ENCODE data around the gene EDN2. TPM values are rescaled to one million over a fixed set of nuclear protein-coding genes. Genes with fewer than 3 reads are reported as not detected.

The EDN2 gene
- polyA plus RNA-seq, 3 donors = 0.07 to 1.4 TPM; not detected in 1

DNA sequence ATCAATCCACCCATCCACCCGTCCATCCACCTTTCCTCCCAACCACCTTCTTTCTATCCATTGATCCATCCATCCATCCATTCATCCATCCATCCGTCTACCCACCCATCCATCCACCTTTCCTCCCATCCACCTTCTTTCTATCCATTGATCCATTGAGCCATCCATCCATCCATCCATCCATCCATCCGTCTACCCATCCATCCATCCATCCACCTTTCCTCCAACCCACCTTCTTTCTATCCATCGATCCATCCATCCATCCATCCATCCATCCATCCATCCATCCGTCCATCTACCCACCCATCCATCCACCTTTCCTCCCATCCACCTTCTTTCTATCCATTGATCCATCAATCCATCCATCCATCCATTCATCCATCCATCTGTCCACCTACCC lies 5.1 kb upstream of the EDN2 start:
- WGBS, 3 donors = 88 to 93% (median 92%) methylated on average over 5 of the region's 5 CpGs
- no peak overlapping the region for H3K27ac ChIP-seq (ENCODE audit: low read depth, low read length)

DNA sequence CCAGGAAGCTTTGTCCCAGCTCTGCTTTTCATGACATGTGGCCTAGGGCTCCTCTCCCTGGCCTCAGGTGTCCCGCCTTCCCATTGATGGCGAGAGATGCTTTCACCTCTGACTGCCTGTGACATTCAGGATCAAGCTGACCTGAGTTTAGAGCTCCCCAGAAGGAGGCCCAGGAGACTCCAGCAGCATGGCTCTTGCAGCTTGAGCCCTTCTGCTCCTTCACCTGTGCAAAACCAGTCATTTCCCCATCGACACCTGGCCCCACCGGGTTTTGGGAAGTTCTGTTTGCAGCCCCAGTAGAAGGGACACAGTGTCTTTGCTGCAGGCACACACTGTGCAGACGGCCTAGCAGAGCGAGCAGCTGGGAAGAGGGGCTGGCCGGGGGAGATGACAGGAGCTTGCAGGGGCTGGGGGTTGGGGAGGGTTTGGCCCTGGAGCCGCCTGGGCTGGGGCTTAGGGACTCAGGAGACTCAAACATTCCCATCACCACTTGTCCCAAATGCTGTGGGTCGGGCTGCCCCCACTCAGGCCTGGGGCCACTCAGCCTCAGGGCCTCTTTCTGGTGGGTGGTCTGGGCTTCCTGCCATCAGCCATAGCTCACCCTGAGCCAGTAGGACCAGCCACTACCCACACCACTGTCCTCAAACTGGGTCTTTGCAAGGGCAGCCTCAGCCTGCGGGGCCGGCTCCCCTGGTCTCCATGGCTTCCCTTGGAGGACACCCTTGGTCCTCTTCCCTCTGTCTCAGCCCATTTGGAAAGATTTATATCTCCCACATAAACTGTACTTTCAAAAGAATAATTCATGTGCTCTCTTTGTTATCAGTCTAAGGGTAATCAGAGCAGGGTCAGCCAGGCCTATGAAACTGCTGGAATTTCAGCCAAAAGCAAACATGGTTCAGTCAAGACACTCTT lies 3.8 kb upstream of the EDN2 start:
- H3K27ac ChIP-seq (ENCODE audit: low read depth, low read length) = no peak overlapping the region
- 86 to 94% (median 89%) methylated on average over 10 to 11 of the region's 11 CpGs for WGBS, 3 donors

DNA sequence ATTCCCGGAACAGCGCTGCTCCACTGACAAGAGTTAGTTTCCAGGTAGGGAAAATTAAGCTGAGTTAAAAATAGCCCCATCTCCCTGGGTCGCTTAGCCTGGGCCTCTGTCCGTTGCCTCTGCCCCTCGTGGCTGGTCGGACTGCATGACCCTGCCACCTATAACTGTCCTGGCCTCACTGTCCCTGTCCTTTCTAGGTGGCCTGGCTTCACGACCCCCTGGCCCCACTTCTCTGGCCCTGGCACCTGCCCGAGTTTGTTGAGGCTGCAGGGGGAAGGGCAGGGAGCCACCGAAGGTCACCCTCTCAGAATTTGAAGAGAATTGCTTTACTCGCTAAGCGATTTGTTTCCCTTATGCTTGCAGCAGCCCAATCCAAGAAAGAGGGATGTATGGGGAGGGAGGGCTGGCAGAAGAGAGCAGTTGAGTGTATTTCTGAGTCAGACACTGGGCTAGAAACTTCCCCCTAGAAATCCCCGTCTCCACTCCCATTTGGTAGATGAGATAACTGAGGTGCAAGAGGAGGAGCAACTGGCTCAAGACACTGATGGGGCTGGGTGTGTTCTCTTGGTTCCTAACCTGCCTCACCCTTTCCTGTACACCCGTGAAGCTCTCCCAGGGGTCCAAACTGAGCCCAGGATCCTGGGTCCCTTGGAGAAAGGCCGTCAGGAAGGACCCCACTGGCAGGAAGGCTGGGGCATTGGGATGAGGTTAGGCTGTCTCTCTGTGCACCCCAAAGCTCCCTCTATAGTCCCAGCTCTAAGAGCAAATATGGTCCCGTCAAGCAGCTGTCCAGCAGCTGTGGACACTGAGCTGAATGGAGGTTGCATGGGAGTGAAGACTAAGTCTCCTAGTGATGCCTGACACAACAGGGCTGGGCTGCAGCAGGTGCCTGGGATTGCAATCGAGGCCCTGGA lies 2.9 kb upstream of the EDN2 start:
- WGBS, 3 donors = 56 to 61% (median 58%) methylated on average over 16 of the region's 16 CpGs
- no peak overlapping the region for H3K27ac ChIP-seq (ENCODE audit: low read depth, low read length)

DNA sequence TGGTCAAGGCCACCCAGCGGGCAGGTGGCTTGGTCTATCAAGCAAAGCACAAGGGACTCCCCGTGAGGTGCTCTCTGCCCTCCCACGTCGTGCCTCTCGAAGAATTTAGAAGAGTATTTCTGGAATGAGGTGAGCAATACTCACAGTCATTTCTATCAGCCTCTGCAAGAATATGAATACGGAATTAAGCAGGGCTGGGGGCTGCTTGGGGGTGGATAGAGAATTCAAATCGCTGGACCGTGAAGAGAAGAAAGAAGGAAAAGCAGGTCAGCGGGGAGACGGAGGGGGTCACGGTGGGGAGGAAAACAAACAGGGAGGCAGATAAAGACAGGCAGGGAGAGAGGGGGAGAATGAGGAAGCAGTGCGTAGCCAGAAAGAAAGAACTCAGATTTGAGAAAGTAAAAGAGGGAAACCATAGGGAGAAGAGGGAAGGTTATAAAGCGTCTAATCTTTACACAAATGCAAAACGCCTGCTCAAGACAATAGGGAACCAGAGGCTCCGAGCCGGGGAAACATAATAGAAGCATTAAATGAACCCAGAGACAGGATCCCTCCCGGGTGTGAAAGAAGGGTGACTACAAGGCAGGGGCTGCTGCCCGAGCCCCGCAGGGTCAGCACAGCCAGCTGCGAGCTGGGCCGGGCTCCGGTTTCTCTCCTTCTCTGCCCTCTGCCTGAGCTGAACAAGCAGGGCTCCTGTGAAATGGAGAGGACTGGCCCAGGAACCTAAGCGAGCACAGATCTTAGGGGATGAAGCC lies 2.1 kb upstream of the EDN2 start:
- WGBS, 3 donors = 37 to 47% (median 40%) methylated on average over 23 of the region's 23 CpGs
- H3K27ac ChIP-seq (ENCODE audit: low read depth, low read length) = no peak overlapping the region

DNA sequence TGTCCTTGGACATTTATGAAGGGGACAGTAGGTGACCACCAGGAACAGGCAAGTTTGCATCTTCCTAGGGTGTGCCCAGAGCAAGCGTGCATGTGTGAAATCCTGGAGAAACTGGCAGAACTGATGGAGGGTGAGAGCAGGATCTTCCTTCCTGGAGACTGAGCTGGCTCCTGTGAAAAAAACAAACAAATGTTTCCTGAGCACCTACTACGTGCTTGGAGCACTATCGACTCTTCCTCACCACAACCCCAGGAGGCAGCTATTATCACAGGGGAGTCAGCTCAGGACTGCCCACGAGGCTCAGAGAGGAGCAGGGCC lies 1.5 kb upstream of the EDN2 start:
- WGBS, 3 donors = 50 to 67% (median 65%) methylated on average over 4 of the region's 4 CpGs
- H3K27ac ChIP-seq (ENCODE audit: low read depth, low read length) = no peak overlapping the region

DNA sequence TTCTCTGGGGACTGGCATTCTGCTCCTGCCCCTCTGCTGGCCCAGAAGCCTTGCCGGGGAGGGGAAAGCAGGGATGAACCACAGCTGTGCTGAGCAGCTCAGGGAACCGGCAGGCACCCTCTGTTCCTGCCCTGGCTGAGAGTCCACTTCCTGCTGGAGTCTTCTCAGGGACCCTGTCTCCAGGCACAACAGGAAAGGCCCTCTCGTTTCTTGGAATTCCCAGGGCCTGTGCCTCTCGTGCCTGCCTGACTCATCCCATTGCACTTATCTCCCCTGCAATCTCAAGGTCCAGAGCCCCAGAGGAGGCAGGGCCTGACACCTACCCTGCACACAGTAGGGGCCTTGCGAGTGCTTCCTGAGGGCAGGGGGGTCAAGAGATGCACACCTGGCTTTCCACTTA lies 1.1 kb upstream of the EDN2 start:
- no peak overlapping the region for H3K27ac ChIP-seq (ENCODE audit: low read depth, low read length)
- 44 to 47% (median 46%) methylated on average over 5 of the region's 5 CpGs for WGBS, 3 donors

DNA sequence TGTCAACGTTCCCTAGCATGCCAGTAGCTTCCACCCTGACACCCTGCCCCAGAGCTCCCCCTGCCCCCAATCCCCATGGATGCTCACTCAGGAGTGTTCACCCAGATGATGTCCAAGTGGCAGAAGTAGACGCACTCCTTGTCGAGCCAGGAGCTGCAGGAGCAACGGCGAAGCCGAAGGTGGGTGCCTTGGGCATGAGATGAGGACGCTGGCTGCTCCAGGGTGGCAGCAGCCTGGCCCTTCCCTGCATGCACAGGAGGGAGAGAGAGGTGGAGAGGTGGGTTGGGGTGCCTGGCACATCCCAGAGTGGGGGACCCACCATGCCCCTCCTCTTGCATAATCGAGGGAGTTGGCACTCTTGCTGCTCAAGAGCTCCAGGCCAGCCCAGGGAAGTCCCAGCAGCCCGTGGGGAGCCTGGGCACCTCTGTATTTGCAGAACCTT lies 502 bp downstream of the EDN2 start:
- H3K27ac ChIP-seq (ENCODE audit: low read depth, low read length) = no peak overlapping the region
- 67 to 75% (median 72%) methylated on average over 9 of the region's 9 CpGs for WGBS, 3 donors

DNA sequence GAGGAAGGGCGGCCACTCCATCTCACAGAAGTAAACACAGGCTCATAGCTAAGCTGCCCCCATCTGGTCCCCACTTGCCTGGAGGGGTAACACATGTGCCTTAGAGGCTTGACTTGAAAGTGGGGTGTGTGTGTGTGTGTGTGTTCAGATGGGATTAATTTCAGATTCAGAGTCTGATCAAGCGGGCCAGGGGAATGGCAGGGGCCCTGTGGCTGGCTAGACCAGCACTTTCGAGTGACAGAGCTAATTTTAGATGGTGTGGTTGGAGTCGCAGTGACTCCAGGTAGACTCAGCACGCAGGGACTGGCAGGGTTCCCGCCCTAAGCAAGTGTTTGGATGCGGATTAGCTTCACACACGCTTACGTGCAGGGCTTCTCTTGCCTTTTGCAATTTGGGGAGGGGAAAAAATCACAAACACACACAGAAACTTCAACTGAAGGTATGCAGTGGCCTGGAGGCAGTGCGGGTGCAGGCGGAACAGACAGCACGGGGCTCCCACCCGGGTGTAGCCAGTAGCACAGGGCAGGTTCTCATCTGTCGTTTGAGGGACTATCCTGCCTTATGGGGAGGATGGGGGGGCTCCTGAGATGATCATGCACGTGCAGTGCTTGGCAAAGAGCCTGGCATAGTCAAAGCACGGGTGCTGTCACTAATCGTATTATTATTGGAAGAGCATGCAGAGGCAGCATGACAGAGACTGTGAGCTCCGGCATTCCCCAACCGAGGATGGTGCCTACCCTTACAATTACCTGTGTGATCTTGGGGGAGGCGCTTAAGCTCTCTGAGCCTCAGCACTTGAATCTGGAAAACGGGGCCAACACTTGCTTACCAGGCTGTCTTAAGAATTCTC lies 1.3 kb downstream of the EDN2 start:
- no peak overlapping the region for H3K27ac ChIP-seq (ENCODE audit: low read depth, low read length)
- 79 to 87% (median 83%) methylated on average over 21 of the region's 21 CpGs for WGBS, 3 donors

DNA sequence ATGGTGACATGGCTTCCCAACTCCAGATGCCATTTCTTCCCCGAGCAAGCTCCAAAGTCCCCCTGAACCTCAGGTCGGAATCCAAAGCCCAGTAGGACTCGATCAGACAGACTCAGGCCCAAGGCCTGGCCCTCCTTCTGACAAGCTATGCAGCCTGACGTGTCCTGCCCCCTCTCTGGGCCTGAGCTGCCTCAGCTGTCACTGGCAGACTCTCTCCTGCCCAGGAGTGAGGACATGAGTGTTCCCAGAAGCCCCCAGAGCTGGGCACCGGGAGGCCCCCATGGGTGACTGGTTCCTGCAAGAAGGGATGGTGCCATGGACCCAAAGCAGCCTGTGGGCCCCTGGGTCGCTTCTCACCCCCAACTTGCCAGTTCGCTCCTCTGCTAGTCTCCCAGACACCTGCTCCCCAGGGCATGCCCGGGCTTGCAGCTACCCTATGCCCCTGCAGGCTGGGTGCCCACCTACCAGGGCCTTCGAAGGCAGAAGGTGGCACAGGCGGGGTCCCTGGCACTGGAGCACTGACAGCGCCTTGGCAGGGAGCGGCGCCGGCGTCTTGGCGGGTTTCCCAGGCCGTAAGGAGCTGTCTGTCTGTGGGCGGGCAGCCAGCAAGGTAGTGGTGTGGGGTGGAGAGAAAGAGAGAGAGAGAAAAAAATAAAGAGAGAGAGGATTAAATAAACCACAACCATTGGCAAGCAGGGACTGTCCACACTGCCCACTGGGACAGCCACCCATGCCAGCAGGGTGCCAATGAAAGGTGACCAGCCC lies 2.3 kb downstream of the EDN2 start:
- WGBS, 3 donors = 42 to 72% (median 71%) methylated on average over 18 of the region's 18 CpGs
- no peak overlapping the region for H3K27ac ChIP-seq (ENCODE audit: low read depth, low read length)

DNA sequence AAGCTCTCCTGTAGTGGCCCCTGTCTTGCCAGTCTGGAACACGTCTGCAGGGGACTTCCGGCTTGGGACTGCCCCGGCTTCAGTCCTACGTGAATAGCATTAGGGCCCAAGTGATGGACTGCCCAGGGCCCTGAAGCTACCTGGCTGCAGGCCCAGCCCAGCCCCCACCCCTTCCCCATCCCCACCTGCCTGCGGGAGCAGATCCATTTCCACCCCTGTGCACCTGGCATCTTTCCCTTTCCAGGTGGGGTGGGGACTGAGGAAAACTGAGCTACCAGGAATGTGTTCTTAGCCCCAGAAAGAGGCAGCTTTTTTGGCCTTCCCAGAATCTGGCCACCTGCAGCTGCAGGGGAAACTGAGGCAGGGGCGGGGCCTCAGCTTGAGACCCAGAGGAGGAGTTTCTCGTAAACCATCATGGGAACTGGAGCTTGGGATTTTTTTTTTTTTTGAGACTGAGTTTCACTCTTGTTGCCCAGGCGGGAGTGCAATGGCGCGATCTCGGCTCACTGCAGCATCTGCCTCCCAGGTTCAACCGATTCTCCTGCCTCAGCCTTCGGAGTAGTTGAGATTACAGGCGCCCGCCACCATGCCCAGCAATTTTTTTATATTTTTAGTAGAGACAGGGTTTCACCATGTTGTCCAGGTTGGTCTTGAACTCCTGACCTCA lies 3.2 kb downstream of the EDN2 start:
- WGBS, 3 donors = 88 to 92% (median 91%) methylated on average over 15 of the region's 15 CpGs
- H3K27ac ChIP-seq (ENCODE audit: low read depth, low read length) = no peak overlapping the region

DNA sequence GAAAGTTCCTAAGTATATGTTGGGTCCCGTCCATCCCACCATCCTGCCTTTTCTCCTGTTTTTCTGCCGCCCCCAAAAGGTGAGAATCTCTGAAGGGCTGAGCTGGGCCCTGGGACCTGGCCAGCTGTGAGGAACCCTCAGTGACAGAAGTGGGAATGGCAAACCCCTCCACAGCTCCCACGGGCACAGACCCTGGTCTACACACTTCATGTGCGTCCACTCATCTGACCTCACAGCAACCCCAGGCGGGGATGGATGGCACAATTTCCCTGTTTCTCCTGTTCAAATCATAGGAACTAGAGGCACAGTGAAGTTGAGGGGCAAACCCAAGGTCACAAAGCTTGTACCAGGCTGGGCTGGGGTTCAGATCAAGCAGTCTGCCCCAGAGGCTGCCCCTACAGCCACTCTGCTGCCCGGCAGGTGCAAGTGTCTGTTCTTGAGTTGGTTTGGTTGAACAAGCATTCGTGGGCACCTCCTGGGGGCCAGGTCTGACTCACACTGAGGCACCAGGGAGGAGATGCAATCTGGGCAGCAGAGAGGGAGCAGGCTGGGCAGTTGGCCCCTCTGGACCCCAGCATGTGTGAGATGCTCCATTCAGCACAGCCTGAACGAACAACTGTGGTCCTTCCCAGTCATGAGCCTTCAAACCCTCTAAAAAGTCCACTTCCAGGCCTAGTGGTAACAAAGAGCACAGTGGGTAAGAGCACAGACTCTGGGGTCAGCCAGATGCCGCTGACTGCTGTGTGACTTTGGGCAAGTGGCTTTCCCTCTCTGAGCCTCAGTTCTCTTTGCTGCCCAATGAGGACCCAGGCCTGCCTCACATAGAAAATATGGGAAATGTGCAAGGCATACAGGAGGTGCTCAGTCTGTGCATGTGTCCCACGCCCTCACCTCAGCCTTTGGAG lies 4.0 kb downstream of the EDN2 start:
- 89 to 94% (median 89%) methylated on average over 10 of the region's 10 CpGs for WGBS, 3 donors
- H3K27ac ChIP-seq (ENCODE audit: low read depth, low read length) = no peak overlapping the region

DNA sequence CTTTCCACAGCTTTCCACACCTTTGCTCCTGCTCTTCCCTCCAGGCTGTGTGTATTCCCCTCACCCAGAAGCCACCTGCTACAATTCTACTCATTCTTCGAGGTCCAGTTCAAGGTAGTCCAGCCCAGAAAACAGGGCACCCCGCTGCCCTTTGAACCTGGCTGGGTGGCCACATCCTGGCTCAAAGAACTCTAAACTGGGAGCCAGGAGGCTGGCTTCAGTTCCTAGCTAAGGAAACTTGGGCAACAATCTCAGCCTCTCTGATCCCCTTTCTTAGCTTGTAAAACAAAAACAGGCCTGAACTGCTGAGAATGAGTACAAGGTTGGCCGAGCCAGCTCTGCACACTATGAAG lies 4.7 kb downstream of the EDN2 start:
- H3K27ac ChIP-seq (ENCODE audit: low read depth, low read length) = no peak overlapping the region
- WGBS, 3 donors = 87 to 93% (median 91%) methylated on average over 3 of the region's 3 CpGs

DNA sequence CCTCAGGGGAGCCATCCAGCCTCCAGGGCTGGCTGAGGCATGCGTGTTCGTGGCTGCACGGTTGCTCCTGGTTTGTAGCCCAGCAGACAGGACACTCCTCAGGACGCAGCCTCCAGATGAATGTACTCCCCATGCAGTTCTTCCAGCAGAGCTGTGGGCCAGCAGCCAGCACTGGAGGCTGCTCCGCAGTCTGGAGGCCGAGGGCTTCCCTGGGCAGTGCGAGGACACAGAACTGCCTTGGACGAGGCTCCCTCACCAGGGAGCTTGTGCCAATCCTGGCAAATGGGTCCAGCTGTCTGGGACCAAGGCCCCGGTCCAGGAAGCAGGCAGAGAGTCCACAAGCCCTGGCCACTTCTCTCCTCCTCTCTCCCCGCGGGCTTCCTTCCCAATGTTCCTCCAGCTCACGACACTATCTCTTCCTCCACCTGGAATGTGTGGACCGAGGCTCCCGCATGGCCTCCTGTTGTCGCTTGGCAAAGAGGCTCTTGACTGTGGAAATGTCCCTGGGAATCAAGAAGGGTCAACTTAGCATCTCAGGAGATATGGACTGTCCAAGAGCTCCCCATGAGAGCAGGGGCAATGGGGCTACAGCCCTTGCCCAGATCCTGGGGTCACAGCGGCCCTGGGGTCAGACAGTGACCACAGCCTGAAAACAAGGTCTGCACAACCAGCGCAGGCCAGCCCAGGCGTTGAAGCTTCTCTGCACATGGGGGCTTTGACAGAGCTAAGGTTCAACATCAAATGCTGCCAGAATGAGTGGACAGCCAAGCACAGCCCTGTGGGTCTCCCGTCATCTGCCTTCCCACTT lies 5.3 kb downstream of the EDN2 start:
- 59 to 79% (median 68%) methylated on average over 18 to 19 of the region's 19 CpGs for WGBS, 3 donors
- H3K27ac ChIP-seq (ENCODE audit: low read depth, low read length) = no peak overlapping the region

DNA sequence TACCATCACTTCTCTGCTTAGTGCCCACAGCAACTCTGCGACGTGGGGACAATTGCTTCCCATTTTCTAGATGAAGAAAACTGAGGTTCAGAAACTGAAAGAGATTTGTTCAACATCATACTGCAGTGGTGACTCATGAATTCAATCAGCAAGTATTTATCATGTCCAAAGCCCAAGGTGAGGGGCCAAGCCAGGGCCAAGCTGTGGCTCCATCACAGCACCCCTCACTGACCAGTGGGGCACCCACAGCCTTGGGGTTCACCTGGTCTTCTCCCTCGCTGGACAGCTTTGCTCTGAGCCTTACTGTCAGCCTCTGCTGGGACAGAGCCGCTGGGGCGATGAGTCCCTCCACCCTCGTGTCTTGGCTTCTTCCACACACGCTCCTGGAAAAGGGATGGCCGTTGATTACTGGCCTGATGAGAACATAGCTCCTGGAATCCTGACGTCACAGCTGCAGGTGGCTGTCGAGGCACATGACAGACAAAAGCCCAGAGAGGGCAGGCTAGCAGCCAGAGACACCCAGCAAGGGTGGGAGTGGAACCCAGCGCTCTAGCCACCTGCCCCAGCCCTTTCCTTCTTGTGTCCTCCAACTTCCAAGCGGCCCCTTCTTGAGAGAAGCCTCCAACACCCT lies 6.2 kb downstream of the EDN2 start:
- 71 to 91% (median 78%) methylated on average over 12 of the region's 12 CpGs for WGBS, 3 donors
- no peak overlapping the region for H3K27ac ChIP-seq (ENCODE audit: low read depth, low read length)

Data from adipose tissue (tissue), 3 donors.